ENCODE results near the gene RLIM. TPM values are rescaled to one million over a fixed set of nuclear protein-coding genes. Genes with fewer than 3 reads are reported as not detected.
A peak's percentile ranks its signal among the peaks of the same experiment; 100 is the strongest.
"Not testable (repeated sequence)": the region's sequence is repeated elsewhere in the genome, so short reads cannot be mapped to it uniquely, and the experiment has no call there.

The RLIM gene
- 16.7 TPM for polyA plus RNA-seq (ENCODE audit: insufficient read length)

GRCh38 chrX:74614093-74614909, at the start of gene RLIM:
TSS of gene RLIM (minus strand) at chrX:74614624. CDS start at chrX:74595977, 18,647 bp downstream.
- DNase-seq: peak; percentile 93

GRCh38 chrX:74656079-74656745, 41.8 kb upstream of the RLIM start:
- peak; percentile 1 for DNase-seq

- not testable (repeated sequence) for DNase-seq
These were observed 40.5 kb upstream of the RLIM start for GRCh38 chrX:74654953-74655352.

- no peak for DNase-seq
These were observed 22.4 kb upstream of the RLIM start for GRCh38 chrX:74636749-74637314.

- peak; percentile 26 for DNase-seq
These were observed 893 bp downstream of the RLIM start for GRCh38 chrX:74613370-74614092.

GRCh38 chrX:74606799-74607198, 7.6 kb downstream of the RLIM start:
- no peak for DNase-seq

- DNase-seq: no peak
These were observed 8.1 kb downstream of the RLIM start for GRCh38 chrX:74606342-74606741.

- no peak for DNase-seq
These were observed 11.4 kb downstream of the RLIM start for GRCh38 chrX:74603040-74603439.

GRCh38 chrX:74602142-74602541, 12.3 kb downstream of the RLIM start:
- DNase-seq: no peak

- DNase-seq: no peak
These were observed 20.8 kb downstream of the RLIM start for GRCh38 chrX:74593593-74593992.

GRCh38 chrX:74585766-74586165, 28.7 kb downstream of the RLIM start:
- no peak for DNase-seq

GRCh38 chrX:74579597-74580198, 34.7 kb downstream of the RLIM start:
- peak; percentile 11 for DNase-seq

- no peak for DNase-seq
These were observed 36.3 kb downstream of the RLIM start for GRCh38 chrX:74578137-74578536.

- no peak for DNase-seq
These were observed 57.0 kb downstream of the RLIM start for GRCh38 chrX:74557378-74557777.

GRCh38 chrX:74551934-74552333, 62.5 kb downstream of the RLIM start:
- no peak for DNase-seq

- peak; percentile 69 for DNase-seq
These were observed 64.1 kb downstream of the RLIM start for GRCh38 chrX:74550295-74550802.

- no peak for DNase-seq
These were observed 67.4 kb downstream of the RLIM start for GRCh38 chrX:74546984-74547383.

- no peak for DNase-seq
These were observed 68.4 kb downstream of the RLIM start for GRCh38 chrX:74545880-74546523.

- DNase-seq: no peak
These were observed 73.7 kb downstream of the RLIM start for GRCh38 chrX:74540635-74541249.

- peak; percentile 59 for DNase-seq
These were observed 77.5 kb downstream of the RLIM start for GRCh38 chrX:74536832-74537371.

Data from hindlimb muscle (tissue), 1 donor.